Gastroesophageal sphincter (tissue), 3 donors: ENCODE results near the gene PTAFR.

Source experiments
- POLR2AphosphoS5 ChIP-seq: sonication (generic); formaldehyde crosslinking; IDR thresholded peaks from one replicate; pipeline ENCODE4 v1.6.1; 2017; ENCODE audit warnings: antibody characterized with exemption
- TF ChIP-seq, protein P1 (sequence below), 4 experiments: fragments of 200-600 bp in 2 of 4; fragments of 450-650 bp in 2 of 4; sonication (generic) in 1 of 4; IDR thresholded peaks; one replicate each; pipeline ENCODE4 v1.5.1; 2017 to 2019; ENCODE audit warnings: antibody characterized with exemption in 4 of 4, mild to moderate bottlenecking in 2 of 4, moderate library complexity in 2 of 4

DNA sequence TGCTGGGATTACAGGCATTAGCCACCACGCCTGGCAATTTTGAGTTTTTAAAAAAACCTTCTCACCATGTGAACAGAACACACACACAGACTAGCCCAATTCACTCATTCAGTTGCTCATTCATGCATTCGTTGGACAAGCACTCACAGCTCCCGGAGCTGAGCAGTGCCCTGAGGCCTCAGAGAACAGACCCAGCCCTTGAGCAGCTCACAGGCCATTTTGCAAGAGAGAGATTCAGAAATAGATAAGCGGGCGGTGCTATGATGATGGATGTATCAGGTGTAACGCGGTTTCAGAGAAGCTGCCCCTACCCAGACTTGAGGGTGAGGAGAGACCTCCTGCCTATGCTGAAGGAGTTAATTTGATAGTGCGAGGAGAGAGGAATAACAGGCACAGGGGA, 18.6 kb downstream of the PTAFR start:
- no peak for TF ChIP-seq POLR2AphosphoS5
- TF ChIP-seq, protein P1, sequence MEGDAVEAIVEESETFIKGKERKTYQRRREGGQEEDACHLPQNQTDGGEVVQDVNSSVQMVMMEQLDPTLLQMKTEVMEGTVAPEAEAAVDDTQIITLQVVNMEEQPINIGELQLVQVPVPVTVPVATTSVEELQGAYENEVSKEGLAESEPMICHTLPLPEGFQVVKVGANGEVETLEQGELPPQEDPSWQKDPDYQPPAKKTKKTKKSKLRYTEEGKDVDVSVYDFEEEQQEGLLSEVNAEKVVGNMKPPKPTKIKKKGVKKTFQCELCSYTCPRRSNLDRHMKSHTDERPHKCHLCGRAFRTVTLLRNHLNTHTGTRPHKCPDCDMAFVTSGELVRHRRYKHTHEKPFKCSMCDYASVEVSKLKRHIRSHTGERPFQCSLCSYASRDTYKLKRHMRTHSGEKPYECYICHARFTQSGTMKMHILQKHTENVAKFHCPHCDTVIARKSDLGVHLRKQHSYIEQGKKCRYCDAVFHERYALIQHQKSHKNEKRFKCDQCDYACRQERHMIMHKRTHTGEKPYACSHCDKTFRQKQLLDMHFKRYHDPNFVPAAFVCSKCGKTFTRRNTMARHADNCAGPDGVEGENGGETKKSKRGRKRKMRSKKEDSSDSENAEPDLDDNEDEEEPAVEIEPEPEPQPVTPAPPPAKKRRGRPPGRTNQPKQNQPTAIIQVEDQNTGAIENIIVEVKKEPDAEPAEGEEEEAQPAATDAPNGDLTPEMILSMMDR (IDR thresholded peaks at IDR 0.05): no peak
